GM18517 (cell line): ENCODE results near the gene NAPA.

Experiments used
- ATAC-seq: cut with Tn5 transposase; IDR thresholded peaks from one replicate; pipeline ENCODE4 v1.9.1; 2021; ENCODE audit warnings: mild to moderate bottlenecking, moderate library complexity; ENCODE audit not compliant: unreplicated experiment

The NAPA gene

DNA sequence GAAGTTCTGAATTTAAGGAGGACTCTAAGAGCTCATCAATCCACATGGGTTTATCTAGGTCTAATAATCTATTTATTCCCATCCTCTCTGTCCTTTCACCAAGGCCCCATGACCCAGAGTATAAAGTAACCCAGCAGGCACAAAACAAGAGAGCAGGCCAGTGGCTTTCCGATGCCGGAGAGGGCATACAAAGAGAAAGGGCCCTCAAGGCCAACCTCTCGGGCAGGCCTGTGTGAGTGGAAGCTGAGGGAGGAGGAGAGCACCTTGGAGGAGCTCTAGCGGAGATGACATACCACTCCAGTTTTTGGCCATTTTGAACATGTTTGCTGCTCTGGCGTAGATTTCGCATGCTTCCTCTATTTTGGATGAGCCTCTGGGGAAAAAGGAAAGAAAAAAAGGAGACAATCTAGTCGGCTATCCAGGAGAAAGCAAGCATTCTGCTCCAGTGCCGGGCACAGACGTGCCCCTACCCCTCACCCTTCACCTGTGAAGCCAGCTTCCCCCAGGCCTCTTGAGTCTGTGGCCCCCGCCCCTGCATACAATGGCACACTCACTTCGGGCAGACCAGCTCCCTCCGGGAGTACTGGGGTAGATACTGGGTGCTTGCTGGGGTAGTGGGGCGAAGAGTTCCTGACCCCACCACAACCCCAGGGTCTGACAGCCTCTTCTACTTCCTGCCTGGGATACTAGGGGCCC, 11.6 kb downstream of the NAPA start:
- no peak for ATAC-seq

DNA sequence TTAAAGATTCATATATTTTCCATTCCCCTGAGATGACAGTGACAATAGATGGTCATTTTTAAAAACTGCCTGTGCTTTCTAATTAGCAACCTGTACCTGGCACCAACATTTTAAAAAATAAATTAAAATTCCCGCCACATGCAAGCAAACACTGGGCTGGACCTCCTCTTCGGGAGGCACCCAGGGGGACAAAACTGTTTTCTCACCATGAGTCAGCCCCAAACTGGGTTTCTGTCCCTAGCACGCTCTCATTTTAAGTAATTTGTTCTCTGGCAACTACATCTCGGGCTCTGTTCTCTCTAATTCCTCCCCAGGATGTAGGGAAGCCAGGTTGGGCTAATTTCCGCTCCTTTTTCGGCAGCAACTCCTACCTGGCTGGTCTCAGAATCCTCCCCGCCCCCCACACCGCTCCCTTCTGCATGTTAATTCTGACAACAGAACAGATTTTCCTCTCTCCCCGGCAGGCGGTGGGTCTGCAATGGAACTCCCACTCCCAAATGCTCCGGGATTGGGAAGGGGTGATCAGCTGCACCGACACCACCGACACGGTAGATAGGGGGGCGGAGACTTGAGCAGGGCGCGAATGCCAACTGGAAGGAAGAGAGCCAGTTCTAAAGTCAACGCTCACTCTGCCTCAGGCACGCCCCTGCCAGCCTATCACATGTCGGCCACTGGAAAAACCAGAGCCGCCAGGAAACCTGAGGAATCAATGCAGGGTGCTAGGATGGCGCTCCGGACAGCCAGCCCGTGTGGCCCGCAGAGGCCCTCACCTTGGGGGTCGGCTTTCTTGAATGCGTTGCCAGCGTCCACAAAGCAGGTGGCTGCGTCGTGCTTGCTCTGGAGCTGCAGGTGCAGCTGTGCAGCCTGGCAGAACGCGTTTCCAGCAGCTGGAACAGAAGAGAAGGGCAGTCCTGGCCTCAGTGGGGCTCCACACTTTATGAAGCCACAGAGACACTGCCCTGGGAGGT, 14.7 kb downstream of the NAPA start:
- no peak for ATAC-seq

DNA sequence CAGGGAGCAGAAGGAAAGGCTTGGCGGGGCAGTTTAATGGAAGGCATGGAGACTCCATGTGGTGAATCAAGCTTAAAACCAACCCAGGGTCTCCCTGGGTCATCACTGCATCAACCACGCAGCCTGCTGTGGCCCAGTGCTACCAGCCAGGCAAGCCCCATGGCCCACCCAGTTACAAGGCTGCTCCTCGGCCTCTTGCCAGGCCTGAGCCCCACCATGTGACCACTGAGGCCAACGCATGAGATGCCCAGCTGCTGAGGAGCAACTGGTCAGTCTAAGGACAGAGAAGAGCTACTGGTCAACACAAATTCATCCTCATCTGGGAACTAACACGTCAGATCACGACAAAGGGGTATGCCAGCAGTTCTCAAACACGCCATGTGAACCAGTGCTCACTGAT, 15.5 kb downstream of the NAPA start:
- ATAC-seq: no peak

DNA sequence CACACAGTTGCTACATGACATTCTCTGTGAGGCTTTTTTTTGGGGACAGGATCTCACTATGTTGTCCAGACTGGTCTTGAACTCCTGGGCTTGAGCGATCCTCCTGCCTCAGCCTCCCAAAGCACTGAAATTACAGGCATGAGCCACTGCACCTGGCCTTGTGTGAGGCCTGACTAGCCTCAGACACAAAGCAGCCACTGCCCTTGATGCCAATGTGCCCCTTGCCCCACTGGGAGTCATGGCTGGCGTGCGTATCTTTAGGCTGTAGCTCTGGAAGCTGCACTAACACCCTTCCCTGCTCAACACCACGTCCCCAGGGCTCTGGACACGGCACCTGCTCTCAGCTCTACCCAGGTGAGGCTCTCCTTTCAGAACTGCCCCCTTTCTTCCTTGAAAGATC, 16.3 kb downstream of the NAPA start:
- no peak for ATAC-seq

DNA sequence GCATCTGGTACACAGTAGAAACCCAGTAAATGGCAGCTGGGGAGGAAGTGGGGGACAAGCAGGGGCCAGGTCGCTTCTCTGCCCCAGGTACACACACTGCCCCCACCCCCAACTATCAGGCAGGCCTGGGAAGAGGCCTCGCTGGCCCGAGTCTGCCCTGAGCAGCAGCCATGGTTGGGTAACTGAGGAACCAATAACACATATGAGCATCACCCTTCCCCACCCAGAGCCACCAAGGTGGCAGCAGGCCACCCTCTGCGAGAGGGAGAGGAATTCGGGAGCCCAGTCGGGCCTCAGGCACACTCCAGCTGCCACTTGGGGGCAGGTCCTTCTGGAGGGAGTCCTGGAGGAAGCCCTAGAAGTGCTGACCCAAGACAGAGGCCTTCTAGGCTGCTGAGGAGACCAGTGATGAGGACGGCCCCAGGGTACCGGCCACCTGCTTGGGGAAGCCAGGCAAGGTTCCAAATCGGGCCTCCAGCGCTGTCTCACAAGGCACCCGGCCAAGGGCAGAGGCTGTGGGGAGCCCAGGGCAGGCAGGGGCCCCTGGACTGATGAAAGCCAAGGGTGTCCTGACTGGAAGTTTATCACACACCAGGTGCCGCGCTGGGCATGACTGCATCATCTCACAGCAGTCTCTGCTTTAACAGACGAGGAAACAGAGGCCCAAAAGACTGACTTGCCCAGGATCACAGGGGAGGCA, 16.9 kb downstream of the NAPA start:
- no peak for ATAC-seq

DNA sequence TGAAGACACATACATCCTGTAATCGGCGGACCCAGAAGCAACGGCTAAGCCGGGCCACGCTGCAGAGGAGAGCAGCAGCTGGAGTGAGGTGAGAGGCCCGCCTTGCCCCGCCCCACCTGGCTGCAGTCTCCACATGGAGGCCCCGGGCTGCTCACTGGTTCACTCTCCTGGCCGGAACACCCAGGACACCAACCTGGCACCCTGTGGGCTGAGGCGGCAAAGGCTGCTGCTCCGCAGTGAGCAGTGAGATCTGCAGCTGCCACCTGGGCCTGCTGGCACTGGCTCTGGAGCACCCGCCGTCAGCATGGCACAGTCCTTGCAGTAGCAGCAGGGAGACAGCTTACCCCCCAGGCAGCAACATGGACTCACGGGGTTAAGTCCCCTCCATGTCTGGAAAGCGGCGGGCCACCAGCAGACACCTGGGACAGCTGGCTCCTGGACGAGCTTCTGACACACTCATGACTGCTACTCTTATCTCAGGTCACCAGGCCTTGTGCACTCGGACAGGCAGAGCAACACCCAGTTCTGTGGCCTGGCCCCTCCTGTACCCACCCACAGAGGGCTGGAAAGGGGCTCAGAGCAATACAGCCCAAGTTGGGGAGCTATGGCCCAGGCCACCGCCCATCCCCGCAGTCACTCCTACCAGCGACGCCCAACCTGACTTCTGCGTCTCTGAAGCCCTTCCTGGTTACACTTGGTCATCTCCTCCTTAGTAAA, 17.7 kb downstream of the NAPA start:
- no peak for ATAC-seq

DNA sequence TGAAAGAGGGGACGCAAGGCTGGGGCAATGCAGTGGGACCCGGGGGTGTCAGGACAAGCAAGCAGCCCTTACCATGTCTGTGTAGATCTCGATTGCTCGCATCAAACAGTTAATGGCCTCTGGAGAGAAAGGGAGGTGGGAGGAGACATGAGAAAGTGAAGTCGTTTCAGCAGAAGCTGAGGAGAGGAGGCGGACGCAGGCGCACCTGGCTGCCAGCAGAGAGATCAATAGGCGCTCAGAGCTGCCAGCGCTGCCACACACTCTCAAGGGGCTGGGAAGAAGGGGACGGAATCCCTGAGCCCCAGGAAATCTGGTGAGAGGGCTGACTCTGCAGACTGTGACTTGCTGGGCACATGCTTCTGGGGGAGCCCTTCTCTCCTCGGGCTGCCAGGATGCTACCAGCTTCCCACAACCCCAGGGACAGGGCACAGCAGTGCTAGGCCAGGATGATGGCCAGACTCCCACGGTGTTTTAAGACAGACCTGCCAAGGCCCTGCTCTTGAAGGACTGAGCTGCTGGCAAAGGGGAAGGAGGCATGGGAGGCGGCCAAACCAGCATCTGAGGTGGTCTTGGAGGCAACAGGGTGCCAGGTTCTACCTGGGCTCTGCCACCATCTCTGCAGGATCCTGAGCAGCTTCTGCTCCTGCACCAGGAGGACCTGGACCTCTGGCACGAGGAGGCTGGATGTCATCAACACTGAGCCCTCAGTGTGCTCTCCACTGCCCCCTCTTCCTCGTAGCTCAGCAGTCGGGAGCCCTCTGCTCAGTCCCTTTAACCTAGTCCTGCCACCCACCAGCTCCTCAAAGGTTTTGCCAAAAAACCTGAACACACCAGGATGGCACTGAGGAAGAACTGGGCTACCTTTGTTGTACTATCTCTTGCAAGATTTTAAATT, 19.1 kb downstream of the NAPA start:
- no peak for ATAC-seq

DNA sequence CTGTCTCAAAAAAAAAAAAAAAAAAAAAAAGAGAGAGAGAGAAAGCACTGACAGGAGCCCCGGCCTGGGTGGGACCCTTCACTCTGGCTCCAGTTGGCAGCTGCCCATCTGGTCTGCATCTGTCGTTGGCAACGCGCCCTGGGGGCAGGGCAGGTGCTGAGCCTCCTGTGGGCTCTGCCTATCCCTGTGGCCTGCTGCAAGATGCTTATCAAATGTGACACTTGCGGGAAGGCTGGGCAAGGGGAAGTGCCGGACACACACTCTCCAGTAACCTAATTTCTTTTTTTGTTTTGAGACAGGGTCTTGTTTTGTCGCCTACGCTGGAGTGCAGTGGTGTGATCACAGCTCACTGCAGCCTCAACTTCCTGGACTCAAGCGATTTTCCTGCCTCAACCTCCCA, 20.1 kb downstream of the NAPA start:
- ATAC-seq: no peak

DNA sequence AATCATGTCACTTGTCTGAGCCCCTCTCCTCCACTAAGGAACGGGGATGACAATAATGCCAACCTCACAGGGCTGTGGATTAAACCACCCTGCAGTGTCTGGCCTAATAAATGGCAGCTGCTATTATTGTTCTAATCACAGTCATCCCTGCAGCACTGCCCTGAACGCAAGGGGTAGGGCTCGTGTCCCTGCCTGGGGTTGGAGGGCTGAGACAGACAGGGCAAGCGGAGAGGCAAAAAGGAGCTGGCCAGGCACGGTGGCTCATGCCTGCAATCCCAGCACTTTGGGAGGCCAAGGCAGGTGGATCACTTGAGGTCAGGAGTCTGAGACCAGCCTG, 20.7 kb downstream of the NAPA start:
- ATAC-seq: no peak

DNA sequence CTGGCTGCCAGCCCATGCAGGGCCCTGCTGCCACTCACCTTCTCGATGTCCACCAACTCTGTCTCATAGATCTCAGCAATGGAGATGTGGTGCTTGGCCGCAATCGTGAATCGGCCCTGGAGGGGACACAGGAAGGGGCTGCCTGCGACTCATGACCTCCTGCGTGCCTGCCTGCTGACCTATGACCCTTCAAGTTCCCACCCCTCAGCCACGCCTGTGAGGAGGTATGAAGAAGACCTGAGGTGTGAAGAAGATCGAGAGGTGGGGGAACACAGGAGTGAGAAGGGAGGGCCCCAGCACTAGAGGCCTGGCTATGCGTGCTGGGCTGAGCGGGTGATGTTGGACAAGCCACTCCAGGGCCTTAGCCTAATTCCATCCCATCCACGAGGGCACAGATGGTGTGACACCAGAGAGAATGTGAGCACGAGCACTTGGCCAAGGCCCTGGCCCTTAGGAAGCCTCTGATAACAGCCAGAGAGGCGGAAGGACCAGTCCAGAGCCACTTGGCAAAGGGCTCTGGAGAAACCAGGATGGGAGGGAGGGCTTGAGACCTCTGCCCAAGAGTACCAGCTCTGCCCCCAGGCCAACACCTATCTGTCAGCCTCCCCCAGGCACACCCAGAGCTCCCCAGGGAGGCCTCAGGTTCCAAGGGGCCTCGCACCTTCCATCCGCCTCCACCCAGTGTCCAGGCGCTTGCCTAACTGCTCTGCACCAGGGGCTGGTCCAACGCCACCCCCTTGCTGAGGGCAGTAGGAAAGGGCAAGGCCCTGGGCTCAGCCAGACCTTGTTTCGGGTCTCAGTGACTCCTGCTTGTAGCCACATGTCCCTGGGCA, 21.3 kb downstream of the NAPA start:
- no peak for ATAC-seq

DNA sequence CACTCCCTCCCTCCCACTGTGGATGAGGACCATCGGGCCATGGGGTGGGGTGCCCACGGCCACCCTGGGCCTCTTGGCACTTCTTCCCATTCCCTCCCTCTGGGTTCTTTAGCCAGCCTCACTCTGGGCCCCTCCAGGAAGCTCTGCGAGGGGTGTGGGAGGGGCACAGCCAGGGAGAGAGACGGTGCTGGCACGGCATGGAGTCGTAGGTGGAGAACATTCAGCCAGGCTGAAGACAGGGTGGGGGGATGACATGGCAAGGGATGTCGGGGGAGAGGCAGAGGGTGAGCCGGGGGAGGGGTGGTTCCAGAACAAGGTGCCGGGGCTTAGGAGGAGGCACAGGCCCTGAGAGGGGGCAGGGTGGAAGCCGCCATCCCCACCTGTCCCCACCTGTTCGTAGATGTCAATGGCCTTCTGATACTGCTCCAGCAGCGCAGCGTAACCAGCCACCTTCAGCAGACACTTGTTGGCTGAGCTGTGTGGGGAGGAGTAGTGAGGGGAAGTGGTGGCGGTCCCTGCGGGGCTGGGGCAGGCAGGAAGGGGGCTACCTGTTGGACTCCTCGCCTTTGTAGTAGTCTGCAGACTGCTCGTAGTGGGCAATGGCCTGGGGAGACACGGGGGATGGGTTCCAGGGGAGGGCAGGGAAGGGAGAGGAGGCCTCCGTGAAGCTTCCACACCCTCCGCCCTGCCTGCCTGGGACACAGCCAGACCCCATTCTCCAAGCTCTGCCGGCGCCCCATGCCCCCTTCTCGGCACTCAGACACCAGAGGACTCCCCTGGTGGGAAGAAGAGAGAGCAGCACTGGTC, 22.1 kb downstream of the NAPA start:
- no peak for ATAC-seq

DNA sequence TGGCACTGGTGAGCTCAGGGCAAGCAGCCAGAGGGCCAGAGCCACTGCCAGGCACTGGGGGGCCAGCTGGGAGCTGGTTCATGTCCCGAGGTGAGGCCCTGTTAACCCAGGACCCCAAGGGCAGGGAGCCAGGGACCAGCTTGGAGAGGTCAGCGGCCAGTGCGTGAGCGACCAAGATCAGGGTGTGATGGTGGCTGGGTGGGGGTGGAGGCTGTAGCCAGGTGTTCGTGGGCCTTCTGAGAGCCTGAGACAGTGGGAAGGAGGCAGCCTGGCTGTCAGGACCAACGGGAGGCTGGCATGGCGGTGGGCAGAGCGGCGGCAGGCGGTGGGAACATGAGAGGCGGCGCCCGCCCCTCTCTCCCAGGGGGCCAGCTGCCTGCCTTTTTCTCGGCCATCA, 22.7 kb downstream of the NAPA start:
- no peak for ATAC-seq

DNA sequence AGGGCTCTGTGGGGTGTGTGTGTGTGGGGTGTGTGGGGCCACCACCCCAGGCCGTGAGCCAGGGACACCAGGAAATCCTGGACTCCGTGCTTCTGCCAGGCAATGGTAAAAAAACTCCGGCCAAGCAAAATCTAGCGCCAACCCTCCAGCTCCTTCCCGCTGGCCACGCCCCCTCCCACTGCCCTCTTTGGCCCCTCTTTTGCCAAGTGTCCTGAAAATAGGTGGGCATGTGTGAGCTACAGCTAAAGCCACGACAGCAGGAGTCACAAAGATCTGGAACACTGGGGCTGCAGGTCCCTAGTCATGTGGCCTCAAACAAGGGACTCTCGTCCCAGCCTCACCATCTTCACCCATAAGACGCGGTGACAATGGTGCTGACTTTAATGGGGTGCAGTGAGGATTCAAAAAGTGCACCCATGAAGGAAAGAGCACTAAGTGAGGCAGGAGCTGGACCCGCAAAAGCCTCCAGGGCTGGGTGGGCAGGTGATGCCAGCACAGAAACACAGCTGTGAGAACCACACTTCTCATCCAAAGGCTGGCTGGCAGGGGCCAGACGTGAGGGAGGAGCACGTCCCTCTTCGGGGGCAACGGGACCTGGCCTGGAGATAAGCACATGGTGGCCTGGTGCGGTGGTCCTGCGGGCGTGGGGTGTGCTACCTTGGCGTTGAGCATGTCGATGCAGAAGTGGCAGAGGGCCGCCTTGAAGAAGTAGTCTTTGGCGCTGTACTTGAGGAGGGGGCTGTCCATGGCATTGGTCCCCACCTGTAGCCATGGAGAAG, 23.3 kb downstream of the NAPA start:
- no peak for ATAC-seq

DNA sequence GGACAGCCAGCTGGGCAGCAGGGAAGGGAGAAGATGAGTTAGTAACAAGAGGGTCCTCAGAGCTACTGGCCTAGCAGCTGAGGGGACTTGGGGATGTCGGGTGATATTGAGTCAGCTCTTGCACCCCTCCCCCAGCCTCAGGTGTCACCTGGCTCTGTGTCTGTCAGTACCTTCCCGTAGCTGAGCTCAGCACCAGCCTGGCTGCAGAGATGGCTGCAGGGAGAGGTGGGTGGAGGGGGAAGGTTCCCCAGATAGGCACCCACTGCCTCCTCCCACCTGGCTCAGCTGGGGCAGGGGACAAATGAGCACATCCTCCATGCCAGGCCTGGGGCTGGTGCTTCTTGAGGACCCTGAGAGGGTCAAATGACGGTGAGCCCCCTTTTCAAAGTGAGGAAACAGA, 24.0 kb downstream of the NAPA start:
- no peak for ATAC-seq

DNA sequence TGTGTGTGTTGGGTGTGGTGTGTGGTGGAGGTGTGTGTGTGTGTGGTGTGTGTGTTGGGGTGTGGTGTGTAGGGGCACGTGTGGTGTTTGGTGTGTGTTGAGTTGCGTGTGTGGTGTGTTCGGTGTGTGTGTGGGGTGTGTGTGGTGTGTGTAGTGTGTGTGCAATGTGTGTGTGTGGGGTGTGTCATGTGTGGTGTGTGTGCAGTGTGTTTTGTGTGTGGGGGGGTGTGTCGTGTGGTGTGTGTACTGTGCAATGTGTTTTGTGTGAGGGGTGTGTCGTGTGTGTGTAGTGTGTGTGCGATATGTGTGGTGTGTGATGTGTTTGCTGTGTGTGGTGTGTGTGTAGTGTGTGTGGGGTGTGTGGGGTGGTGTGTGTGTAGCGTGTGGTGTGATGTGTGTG, 24.8 kb downstream of the NAPA start:
- no peak for ATAC-seq

DNA sequence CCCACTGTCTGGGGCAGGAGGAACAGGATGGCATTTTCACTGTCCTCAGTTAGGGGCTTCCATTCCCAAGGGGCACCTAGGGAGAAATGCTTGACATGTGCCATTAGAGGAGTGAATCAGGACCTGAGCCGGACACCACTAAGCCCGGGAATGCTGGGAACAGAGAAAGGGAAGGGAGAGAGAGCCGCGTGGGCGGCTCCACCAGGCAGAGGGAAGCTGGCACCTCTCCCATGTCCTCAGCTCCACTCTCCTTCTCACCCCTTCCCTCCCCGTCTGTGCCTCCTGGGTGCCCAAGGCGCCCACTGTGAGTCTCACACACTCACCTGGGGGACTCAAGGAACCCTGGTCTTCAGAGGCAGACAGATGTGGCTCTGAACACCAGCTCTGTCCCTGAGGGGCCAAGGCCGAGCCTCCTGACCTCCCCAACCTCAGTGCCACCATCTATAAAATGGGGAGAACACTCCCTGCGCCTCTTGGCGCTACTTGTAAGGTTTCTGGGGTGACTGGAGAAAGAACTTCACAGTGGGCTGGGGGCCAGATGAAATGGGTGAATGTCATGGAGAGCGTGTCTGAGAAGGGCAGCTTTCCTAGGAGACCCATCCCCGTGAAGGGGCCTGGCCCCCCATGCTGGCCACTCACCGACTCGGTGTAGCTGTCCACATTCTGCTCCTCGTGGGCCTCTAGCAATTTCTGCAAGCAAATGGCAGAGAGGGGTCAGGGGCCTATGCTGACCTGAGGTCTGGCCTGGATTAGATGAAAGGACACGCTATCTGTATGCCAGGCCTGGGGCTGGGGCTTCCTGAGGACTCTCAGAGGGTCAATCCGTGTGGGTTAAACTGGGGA, 25.6 kb downstream of the NAPA start:
- no peak for ATAC-seq
